ENCODE data around the gene BAIAP2. TPM values are rescaled to one million over a fixed set of nuclear protein-coding genes. Genes with fewer than 3 reads are reported as not detected.
A peak's percentile ranks its signal among the peaks of the same experiment; 100 is the strongest.

The BAIAP2 gene
- total and polyA plus RNA-seq, 9 donors, result 12.0 to 80.6 (median 23.2) TPM

DNA sequence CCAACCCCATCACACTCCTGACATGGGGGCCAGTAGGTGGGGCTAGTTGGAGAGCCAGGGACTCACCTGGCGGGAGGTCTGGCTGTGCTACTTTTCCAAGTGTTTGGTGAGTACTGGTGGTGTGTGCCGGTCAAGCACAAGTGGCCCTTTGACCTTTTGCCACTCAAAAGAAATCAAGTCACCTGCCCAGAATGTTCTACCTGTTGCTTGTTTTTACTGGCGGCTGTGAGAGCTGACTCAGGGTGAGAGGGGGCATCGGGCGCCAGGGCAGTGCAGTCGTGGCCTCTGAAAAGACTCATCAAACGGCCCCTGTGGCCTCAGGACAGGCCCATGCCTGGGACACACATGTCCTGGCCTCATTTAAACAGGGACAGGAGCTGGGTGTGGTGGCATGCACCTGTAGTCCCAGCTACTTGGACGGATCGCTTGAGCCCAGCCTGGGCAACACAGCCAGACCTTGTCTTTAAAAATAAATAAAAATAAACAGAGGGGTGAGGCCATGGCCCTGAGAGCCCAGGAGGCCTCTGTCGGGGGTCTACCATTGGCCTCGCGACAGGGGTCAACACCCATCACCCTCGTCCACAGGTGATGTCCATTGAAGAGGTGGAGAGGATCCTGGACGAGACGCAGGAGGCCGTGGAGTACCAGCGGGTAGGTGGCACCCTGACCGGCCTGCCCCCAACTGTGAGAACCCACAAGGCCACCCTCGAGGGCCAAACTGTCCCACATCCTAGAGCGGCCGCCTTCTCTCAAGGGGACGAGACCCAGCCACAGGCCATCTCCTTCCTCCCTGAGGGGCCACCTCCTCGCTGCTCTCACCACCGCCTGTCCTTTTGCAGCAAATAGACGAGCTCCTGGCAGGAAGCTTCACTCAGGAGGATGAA, 38.3 kb upstream of the BAIAP2 start:
- H3K27ac ChIP-seq, result no peak overlapping the region
- no peak overlapping the region for H3K4me3 ChIP-seq
- peaks cover 4% of the 10 kb centered on the region for H3K4me1 ChIP-seq (ENCODE audit: insufficient read depth)
- no peaks in the 10 kb centered on the region for H3K27me3 ChIP-seq
- H3K36me3 ChIP-seq, result no peaks in the 10 kb centered on the region
- WGBS, 3 donors, result 89 to 91% (median 90%) methylated on average over 25 of the region's 25 CpGs
- peak in 1 of 5 donors; percentile 37 for DNase-seq
- intact Hi-C loops (cut with DNase I), result loop anchor here in 1 of 4 donors (10.0 kb wide), 1 partner anchor 238 kb away; the partner anchor contains the start of genes NDUFAF8 and TEPSIN
- TF ChIP-seq POLR2A (IDR thresholded peaks at IDR 0.05), result no peak
- no peak for TF ChIP-seq EP300 (IDR thresholded peaks at IDR 0.05)
- TF ChIP-seq CTCF (IDR thresholded peaks at IDR 0.05), result no peak
- no peaks in the 10 kb centered on the region for H3K9me3 ChIP-seq

- intact Hi-C loops (cut with DNase I), result loop anchor here in 1 of 4 donors (10.0 kb wide), 1 partner anchor 237 kb away; the partner anchor contains the start of genes NDUFAF8 and TEPSIN
- Histone ChIP-seq H3K4me3 (no peak overlapping the region), H3K9me3 (no peaks in the 10 kb centered on the region), H3K27ac (no peak overlapping the region), H3K36me3 (no peaks in the 10 kb centered on the region), H3K4me1 (ENCODE audit: insufficient read depth) (peaks cover 7% of the 10 kb centered on the region), H3K27me3 (no peaks in the 10 kb centered on the region)
- no peak for TF ChIP-seq POLR2A (IDR thresholded peaks at IDR 0.05)
- no peak for TF ChIP-seq EP300 (IDR thresholded peaks at IDR 0.05)
- TF ChIP-seq CTCF (IDR thresholded peaks at IDR 0.05), result no peak
- DNase-seq, result peak in 1 of 5 donors; percentile 36
- 85 to 91% (median 88%) methylated on average over 27 to 32 of the region's 32 CpGs for WGBS, 3 donors
Observed at GRCh38 chr17:80997424-80998117, 37.4 kb upstream of the BAIAP2 start.

- no peaks in the 10 kb centered on the region for H3K9me3 ChIP-seq
- 92 to 93% (median 92%) methylated on average over 19 of the region's 19 CpGs for WGBS, 3 donors
- H3K27me3 ChIP-seq, result no peaks in the 10 kb centered on the region
- no peak overlapping the region for H3K27ac ChIP-seq
- intact Hi-C loops (cut with DNase I), result loop anchor here in 1 of 4 donors (10.0 kb wide), 1 partner anchor 237 kb away; the partner anchor contains the start of genes NDUFAF8 and TEPSIN
- peaks cover 5% of the 10 kb centered on the region for H3K4me1 ChIP-seq (ENCODE audit: insufficient read depth)
- TF ChIP-seq EP300 (IDR thresholded peaks at IDR 0.05), result no peak
- TF ChIP-seq CTCF (IDR thresholded peaks at IDR 0.05), result no peak
- no peak for TF ChIP-seq POLR2A (IDR thresholded peaks at IDR 0.05)
- no peaks in the 10 kb centered on the region for H3K36me3 ChIP-seq
- DNase-seq, result no peak
- H3K4me3 ChIP-seq, result no peak overlapping the region
Observed at GRCh38 chr17:80998118-80998747, 36.7 kb upstream of the BAIAP2 start.
